Peyer's patch (tissue), 4 donors: ENCODE data around the gene PIK3CD.

Experiments used
- POLR2A ChIP-seq, 2 donors: fragments of 450-650 bp; IDR thresholded peaks; one replicate each; pipeline ENCODE4 v1.5.1; 2017; ENCODE audit warnings: antibody characterized with exemption in 2 of 2, mild to moderate bottlenecking in 2 of 2, moderate library complexity in 2 of 2
- TF ChIP-seq, protein P1 (sequence below), 6 experiments: fragments of 450-650 bp in 4 of 6; fragments of 200-600 bp in 2 of 6; sonication (generic) in 1 of 6; IDR thresholded peaks; one replicate each; pipeline ENCODE4 v1.5.1; 2017 to 2019; ENCODE audit warnings: antibody characterized with exemption in 6 of 6, mild to moderate bottlenecking in 3 of 6, moderate library complexity in 1 of 6

DNA sequence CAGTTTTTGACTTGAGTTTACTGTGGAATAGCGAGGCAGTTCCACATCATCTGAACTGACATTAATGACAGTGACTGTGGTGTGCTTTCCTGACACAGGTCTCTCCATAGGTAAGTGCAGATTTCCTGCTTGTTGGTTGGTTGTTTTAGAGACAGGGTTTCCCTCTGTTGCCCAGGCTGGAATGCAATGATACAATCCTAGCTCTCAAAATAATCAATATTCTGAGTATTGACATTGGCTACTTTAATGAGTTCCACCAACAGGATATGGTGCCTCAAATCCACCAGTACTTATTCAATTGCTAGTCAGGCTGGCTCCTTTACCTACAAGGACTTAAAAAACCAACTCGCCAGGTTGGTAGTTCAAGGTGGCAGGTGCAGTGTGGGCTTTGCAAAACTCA lies 108.4 kb downstream of the PIK3CD start:
- TF ChIP-seq, protein P1, sequence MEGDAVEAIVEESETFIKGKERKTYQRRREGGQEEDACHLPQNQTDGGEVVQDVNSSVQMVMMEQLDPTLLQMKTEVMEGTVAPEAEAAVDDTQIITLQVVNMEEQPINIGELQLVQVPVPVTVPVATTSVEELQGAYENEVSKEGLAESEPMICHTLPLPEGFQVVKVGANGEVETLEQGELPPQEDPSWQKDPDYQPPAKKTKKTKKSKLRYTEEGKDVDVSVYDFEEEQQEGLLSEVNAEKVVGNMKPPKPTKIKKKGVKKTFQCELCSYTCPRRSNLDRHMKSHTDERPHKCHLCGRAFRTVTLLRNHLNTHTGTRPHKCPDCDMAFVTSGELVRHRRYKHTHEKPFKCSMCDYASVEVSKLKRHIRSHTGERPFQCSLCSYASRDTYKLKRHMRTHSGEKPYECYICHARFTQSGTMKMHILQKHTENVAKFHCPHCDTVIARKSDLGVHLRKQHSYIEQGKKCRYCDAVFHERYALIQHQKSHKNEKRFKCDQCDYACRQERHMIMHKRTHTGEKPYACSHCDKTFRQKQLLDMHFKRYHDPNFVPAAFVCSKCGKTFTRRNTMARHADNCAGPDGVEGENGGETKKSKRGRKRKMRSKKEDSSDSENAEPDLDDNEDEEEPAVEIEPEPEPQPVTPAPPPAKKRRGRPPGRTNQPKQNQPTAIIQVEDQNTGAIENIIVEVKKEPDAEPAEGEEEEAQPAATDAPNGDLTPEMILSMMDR (IDR thresholded peaks at IDR 0.05) = no peak
- TF ChIP-seq POLR2A (IDR thresholded peaks at IDR 0.05) = no peak
